ENCODE results near the gene NOXA1. TPM values are rescaled to one million over a fixed set of nuclear protein-coding genes. Genes with fewer than 3 reads are reported as not detected.
A peak's percentile ranks its signal among the peaks of the same experiment; 100 is the strongest.

The NOXA1 gene
- total RNA-seq, 1 donor from 2014 or later, result 2.1 TPM

- no peak for DNase-seq (ENCODE audit: low read depth)
Measured at GRCh38 chr9:137387891-137388560, 35.2 kb upstream of the NOXA1 start.

GRCh38 chr9:137388589-137389427, 34.4 kb upstream of the NOXA1 start:
- no peak for DNase-seq (ENCODE audit: low read depth)

GRCh38 chr9:137389428-137389746, 33.8 kb upstream of the NOXA1 start:
- DNase-seq (ENCODE audit: low read depth), result no peak

- no peak for DNase-seq (ENCODE audit: low read depth)
Measured at GRCh38 chr9:137390553-137391410, 32.4 kb upstream of the NOXA1 start.

- DNase-seq (ENCODE audit: low read depth), result no peak
Measured at GRCh38 chr9:137391411-137391754, 31.8 kb upstream of the NOXA1 start.

GRCh38 chr9:137392232-137393007, 30.8 kb upstream of the NOXA1 start:
- DNase-seq (ENCODE audit: low read depth), result no peak

GRCh38 chr9:137393176-137394150, 29.7 kb upstream of the NOXA1 start:
- no peak for DNase-seq (ENCODE audit: low read depth)

GRCh38 chr9:137394866-137395665, 28.1 kb upstream of the NOXA1 start:
- DNase-seq (ENCODE audit: low read depth), result no peak

- no peak for DNase-seq (ENCODE audit: low read depth)
Measured at GRCh38 chr9:137395666-137396010, 27.6 kb upstream of the NOXA1 start.

GRCh38 chr9:137396227-137396626, 27.0 kb upstream of the NOXA1 start:
- peak; percentile 49 for DNase-seq (ENCODE audit: low read depth)

GRCh38 chr9:137396634-137397367, 26.4 kb upstream of the NOXA1 start:
- no peak for DNase-seq (ENCODE audit: low read depth)

- no peak for DNase-seq (ENCODE audit: low read depth)
Measured at GRCh38 chr9:137397675-137398423, 25.3 kb upstream of the NOXA1 start.

GRCh38 chr9:137398561-137399468, 24.4 kb upstream of the NOXA1 start:
- DNase-seq (ENCODE audit: low read depth), result no peak

- no peak for DNase-seq (ENCODE audit: low read depth)
Measured at GRCh38 chr9:137402746-137403145, 20.4 kb upstream of the NOXA1 start.

- DNase-seq (ENCODE audit: low read depth), result no peak
Measured at GRCh38 chr9:137403269-137403668, 19.9 kb upstream of the NOXA1 start.

- DNase-seq (ENCODE audit: low read depth), result no peak
Measured at GRCh38 chr9:137404961-137405567, 18.1 kb upstream of the NOXA1 start.

- no peak for DNase-seq (ENCODE audit: low read depth)
Measured at GRCh38 chr9:137405677-137406081, 17.5 kb upstream of the NOXA1 start.
